HEK293T (cell line): Measurements from ENCODE around the gene VSTM4.

Experiments used
- CTCF ChIA-PET: fragments of 350-600 bp; formaldehyde crosslinking; extraction: SDS; loops from one replicate; lab custom pipeline; 2021; ENCODE audit warnings: antibody characterized with exemption, inconsistent platforms; lab: Yijun Ruan, JAX
- POLR2A ChIA-PET: fragments of 350-600 bp; formaldehyde crosslinking; extraction: SDS; loops from one replicate; lab custom pipeline; 2020; ENCODE audit warnings: antibody characterized with exemption, inconsistent platforms; lab: Yijun Ruan, JAX
- DNase-seq: peaks from one replicate; pipeline ENCODE4 v3.0.0; 2012; ENCODE audit warnings: mixed read lengths; ENCODE audit errors: extremely low spot score
- ARNT ChIP-seq: fragments of 450-650 bp; IDR thresholded peaks from 2 replicates; pipeline ENCODE4 v1.6.1; 2017; ENCODE audit warnings: mild to moderate bottlenecking
- BHLHE40 ChIP-seq: fragments of 450-650 bp; IDR thresholded peaks from 2 replicates; pipeline ENCODE4 v1.6.1; 2016; ENCODE audit warnings: mild to moderate bottlenecking, moderate library complexity, borderline replicate concordance
- CTBP1 ChIP-seq: fragments of 450-650 bp; IDR thresholded peaks from 2 replicates; pipeline ENCODE4 v1.6.1; 2016; ENCODE audit warnings: borderline replicate concordance
- ELF4 ChIP-seq: fragments of 450-650 bp; IDR thresholded peaks from 2 replicates; pipeline ENCODE4 v1.6.1; 2017; ENCODE audit warnings: antibody characterized with exemption
- FOXA1 ChIP-seq: fragments of 450-650 bp; IDR thresholded peaks from 2 replicates; pipeline ENCODE4 v1.6.1; 2016; ENCODE audit warnings: mild to moderate bottlenecking
- FOXK2 ChIP-seq: fragments of 450-650 bp; IDR thresholded peaks from 2 replicates; pipeline ENCODE4 v1.6.1; 2016; ENCODE audit warnings: mild to moderate bottlenecking
- FOXM1 ChIP-seq: fragments of 450-650 bp; IDR thresholded peaks from 2 replicates; pipeline ENCODE4 v1.6.1; 2017; ENCODE audit warnings: mild to moderate bottlenecking, borderline replicate concordance
- HDGF ChIP-seq: fragments of 450-650 bp; IDR thresholded peaks from 2 replicates; pipeline ENCODE4 v1.6.1; 2017; ENCODE audit warnings: antibody characterized with exemption, borderline replicate concordance
- L3MBTL2 ChIP-seq: fragments of 450-650 bp; conservative IDR thresholded peaks from 2 replicates; pipeline ENCODE4 v1.6.1; 2016; ENCODE audit warnings: mild to moderate bottlenecking
- LEF1 ChIP-seq: fragments of 450-650 bp; IDR thresholded peaks from 2 replicates; pipeline ENCODE4 v1.6.1; 2017; ENCODE audit warnings: mild to moderate bottlenecking, borderline replicate concordance
- NFRKB ChIP-seq: fragments of 450-650 bp; IDR thresholded peaks from 2 replicates; pipeline ENCODE4 v1.6.1; 2016; ENCODE audit warnings: mild to moderate bottlenecking, moderate library complexity
- PKNOX1 ChIP-seq: fragments of 450-650 bp; IDR thresholded peaks from 2 replicates; pipeline ENCODE4 v1.6.1; 2016
- SP1 ChIP-seq: fragments of 450-650 bp; IDR thresholded peaks from 2 replicates; pipeline ENCODE4 v1.6.1; 2017
- SUZ12 ChIP-seq: fragments of 450-650 bp; IDR thresholded peaks from 2 replicates; pipeline ENCODE4 v1.6.1; 2016; ENCODE audit warnings: mild to moderate bottlenecking
- TARDBP ChIP-seq: fragments of 450-650 bp; IDR thresholded peaks from 2 replicates; pipeline ENCODE4 v1.6.1; 2016
- ZNF384 ChIP-seq: fragments of 450-650 bp; IDR thresholded peaks from 2 replicates; pipeline ENCODE4 v1.6.1; 2016

Gene VSTM4

GRCh38 chr10:49151481-49151880 lies 36.2 kb upstream of the VSTM4 start:
- TF ChIP-seq LEF1 (no peak), SUZ12 (no peak), FOXK2 (no peak), L3MBTL2 (no peak), BHLHE40 (no peak), FOXM1 (no peak), ZNF384 (no peak), CTBP1 (no peak), HDGF (no peak), ARNT (no peak), ELF4 (no peak), SP1 (no peak), NFRKB (no peak), FOXA1 (no peak), PKNOX1 (no peak), TARDBP (no peak)
- ChIA-PET CTCF (no interaction called here), POLR2A (no interaction called here)
- DNase-seq, result no peak

- CTCF ChIA-PET, result no interaction called here
- no peak for DNase-seq
- TF ChIP-seq LEF1 (no peak), ELF4 (no peak), CTBP1 (no peak), PKNOX1 (no peak), SP1 (no peak), BHLHE40 (no peak), TARDBP (no peak), NFRKB (no peak), ARNT (no peak)
- POLR2A ChIA-PET, result no interaction called here
Observed at GRCh38 chr10:49151025-49151445, 35.7 kb upstream of the VSTM4 start.

DNA sequence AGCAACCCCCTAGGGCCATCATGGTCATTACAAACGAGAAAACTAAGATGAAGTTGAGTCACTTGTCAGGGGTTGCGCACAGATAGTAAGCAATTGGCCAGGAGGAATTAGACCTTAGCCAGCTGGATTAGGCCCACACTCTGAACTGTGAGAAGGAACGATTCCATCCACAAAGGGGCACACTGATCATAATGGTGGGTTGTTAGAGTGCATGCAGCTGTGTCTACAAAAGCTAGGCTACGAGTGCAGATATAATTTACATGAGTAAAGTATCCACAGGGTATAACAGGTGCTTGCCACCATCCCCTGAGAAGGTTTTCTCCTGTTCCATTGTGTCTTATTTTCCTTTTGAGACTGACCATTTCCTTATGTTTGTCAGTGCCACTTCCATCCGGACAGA lies 35.1 kb upstream of the VSTM4 start:
- DNase-seq, result no peak
- CTCF ChIA-PET, result interaction anchor here (0.5 kb wide), 1 partner anchor 24 kb away, joined by 3 read pairs; no protein-coding TSS in a partner anchor
- POLR2A ChIA-PET, result no interaction called here
- TF ChIP-seq TARDBP, result no peak
- no peak for TF ChIP-seq HDGF
- TF ChIP-seq CTBP1, result no peak
- TF ChIP-seq L3MBTL2, result no peak
- TF ChIP-seq SUZ12, result no peak
- no peak for TF ChIP-seq LEF1
- TF ChIP-seq ZNF384, result no peak
- TF ChIP-seq FOXM1, result no peak
- no peak for TF ChIP-seq ARNT
- no peak for TF ChIP-seq FOXA1
- TF ChIP-seq NFRKB, result no peak
- TF ChIP-seq PKNOX1, result no peak
- no peak for TF ChIP-seq FOXK2
- no peak for TF ChIP-seq BHLHE40
- TF ChIP-seq SP1, result no peak

GRCh38 chr10:49149881-49150280 lies 34.6 kb upstream of the VSTM4 start:
- no peak for TF ChIP-seq PKNOX1
- no peak for DNase-seq
- ChIA-PET POLR2A (no interaction called here), CTCF (interaction anchor here (0.5 kb wide), 1 partner anchor 24 kb away, joined by 3 read pairs; no protein-coding TSS in a partner anchor)

- no peak for DNase-seq
- ChIA-PET CTCF (no interaction called here), POLR2A (no interaction called here)
- TF ChIP-seq ARNT (no peak), CTBP1 (no peak), NFRKB (no peak), SP1 (no peak), FOXK2 (no peak), SUZ12 (no peak), BHLHE40 (no peak), PKNOX1 (no peak), LEF1 (no peak), ZNF384 (no peak), HDGF (no peak), ELF4 (no peak), TARDBP (no peak), FOXA1 (no peak), L3MBTL2 (no peak), FOXM1 (no peak)
Observed at GRCh38 chr10:49144058-49144720, 28.9 kb upstream of the VSTM4 start.
